Upper lobe of left lung (tissue), 4 donors: ENCODE results near the gene CHAF1A.

Source experiments
- CTCF ChIP-seq, 6 experiments: fragments of 450-650 bp in 4 of 6; fragments of 200-600 bp in 2 of 6; sonication (generic) in 2 of 6; IDR thresholded peaks; one replicate each; pipeline ENCODE4 v1.5.1; 2016 to 2019; ENCODE audit warnings: antibody characterized with exemption in 6 of 6
- EP300 ChIP-seq, 4 donors: sonication (generic); formaldehyde crosslinking; IDR thresholded peaks; one replicate each; pipeline ENCODE4 v1.5.1; 2017; ENCODE audit warnings: antibody characterized with exemption in 4 of 4, control low read depth in 2 of 4
- POLR2A ChIP-seq, 4 donors: fragments of 450-650 bp; IDR thresholded peaks; one replicate each; pipeline ENCODE4 v1.5.1; 2016 to 2017; ENCODE audit warnings: antibody characterized with exemption in 4 of 4, mild to moderate bottlenecking in 2 of 4
- POLR2AphosphoS5 ChIP-seq, 2 donors: sonication (generic); formaldehyde crosslinking; IDR thresholded peaks; one replicate each; pipeline ENCODE4 v1.5.1; 2017; ENCODE audit warnings: antibody characterized with exemption in 2 of 2

- TF ChIP-seq CTCF (IDR thresholded peaks at IDR 0.05) (no peak), POLR2AphosphoS5 (IDR thresholded peaks at IDR 0.05) (no peak), POLR2A (IDR thresholded peaks at IDR 0.05) (no peak), EP300 (IDR thresholded peaks at IDR 0.05) (no peak)
Observed at GRCh38 chr19:4474514-4475022, 72.1 kb downstream of the CHAF1A start.
